GM23338 (cell line): Measurements from ENCODE around the gene LPGAT1. TPM values are rescaled to one million over a fixed set of nuclear protein-coding genes. Genes with fewer than 3 reads are reported as not detected.

Experiments
- ATAC-seq: fragments of 200-7000 bp; cut with Tn5 transposase; 3 replicates; pipeline ENCODE4 v1.9.1; 2020
- DNase-seq: peaks from one replicate; pipeline ENCODE4 v3.0.0-alpha.2; 2015; ENCODE audit warnings: low spot score
- H2AFZ ChIP-seq: fragments of 200-600 bp; sonication (generic); 2 replicates; pipeline ENCODE4 v1.8.0; 2016; ENCODE audit warnings: antibody characterized with exemption, mild to moderate bottlenecking, moderate library complexity
- H3F3A ChIP-seq: fragments of 200-600 bp; sonication (generic); replicated peaks from 2 replicates; pipeline ENCODE4 v1.8.0; 2017; ENCODE audit warnings: antibody characterized with exemption, mixed run types, low read depth
- H3K27ac ChIP-seq: fragments of 200-600 bp; sonication (generic); 2 replicates; pipeline ENCODE4 v1.6.1; 2016; ENCODE audit warnings: low read depth
- H3K27me3 ChIP-seq: fragments of 200-600 bp; sonication (generic); 2 replicates; pipeline ENCODE4 v1.8.0; 2016; ENCODE audit warnings: mild to moderate bottlenecking, mixed run types, moderate library complexity; ENCODE audit not compliant: insufficient read depth
- H3K36me3 ChIP-seq: fragments of 200-600 bp; sonication (generic); 2 replicates; pipeline ENCODE4 v1.8.0; 2016; ENCODE audit warnings: mild to moderate bottlenecking; ENCODE audit not compliant: insufficient read depth
- H3K4me1 ChIP-seq: fragments of 200-600 bp; sonication (generic); 2 replicates; pipeline ENCODE4 v1.8.0; 2016; ENCODE audit warnings: mild to moderate bottlenecking, moderate library complexity; ENCODE audit not compliant: insufficient read depth
- H3K4me2 ChIP-seq: fragments of 200-600 bp; sonication (generic); 2 replicates; pipeline ENCODE4 v1.7.1; 2017; ENCODE audit warnings: mixed run types
- H3K4me3 ChIP-seq: fragments of 200-600 bp; sonication (generic); 2 replicates; pipeline ENCODE4 v1.6.1; 2016; ENCODE audit warnings: mixed run types
- H3K79me2 ChIP-seq: fragments of 200-600 bp; sonication (generic); replicated peaks from 2 replicates; pipeline ENCODE4 v1.8.0; 2017; ENCODE audit warnings: mild to moderate bottlenecking; ENCODE audit not compliant: insufficient read depth
- H3K9me2 ChIP-seq: fragments of 200-600 bp; sonication (generic); 2 replicates; pipeline ENCODE4 v1.8.0; 2017; ENCODE audit not compliant: insufficient read depth
- H4K20me1 ChIP-seq: fragments of 200-600 bp; sonication (generic); replicated peaks from 2 replicates; pipeline ENCODE4 v1.8.0; 2017; ENCODE audit warnings: mild to moderate bottlenecking; ENCODE audit not compliant: insufficient read depth
- H3K27ac Mint-ChIP-seq: 2 replicates; pipeline ENCODE4 v1.8.0; 2020; ENCODE audit warnings: inconsistent platforms, mild to moderate bottlenecking, moderate library complexity, mixed read lengths
- H3K27me3 Mint-ChIP-seq: 3 replicates; pipeline ENCODE4 v1.8.0; 2022; ENCODE audit warnings: low read depth, mild to moderate bottlenecking, moderate library complexity, mixed read lengths, inconsistent platforms; ENCODE audit not compliant: insufficient read depth, poor library complexity
- H3K36me3 Mint-ChIP-seq: 3 replicates; pipeline ENCODE4 v1.8.0; 2021; ENCODE audit warnings: low read depth, mild to moderate bottlenecking, inconsistent platforms, moderate library complexity, mixed read lengths
- H3K4me1 Mint-ChIP-seq: 3 replicates; pipeline ENCODE4 v1.8.0; 2020; ENCODE audit warnings: mild to moderate bottlenecking, inconsistent platforms, mixed read lengths
- H3K4me3 Mint-ChIP-seq: 3 replicates; pipeline ENCODE4 v1.8.0; 2021; ENCODE audit warnings: moderate library complexity, mild to moderate bottlenecking, inconsistent platforms, mixed read lengths
- H3K9me3 Mint-ChIP-seq: 3 replicates; pipeline ENCODE4 v1.8.0; 2020; ENCODE audit warnings: moderate library complexity, mild to moderate bottlenecking, inconsistent platforms, mixed read lengths
- CREB1 ChIP-seq: fragments of 250-450 bp; sonication (Bioruptor Pico); IDR thresholded peaks from 2 replicates; pipeline ENCODE4 v1.5.0; 2020; ENCODE audit warnings: low read depth, mild to moderate bottlenecking, moderate library complexity
- CTCF ChIP-seq, 2 experiments: fragments of 200-600 bp in 1 of 2; sonication (generic) in 1 of 2; conservative IDR thresholded peaks; 2 replicates each; pipeline versions ENCODE4 v1.5.1 to v1.6.1; 2016 to 2017; ENCODE audit warnings: antibody characterized with exemption in 2 of 2, low read depth in 2 of 2, mild to moderate bottlenecking in 2 of 2, moderate library complexity in 1 of 2
- ETS1 ChIP-seq: IDR thresholded peaks from 2 replicates; pipeline ENCODE4 v1.6.1; 2016; ENCODE audit warnings: antibody characterized with exemption
- EZH2 ChIP-seq: fragments of 200-600 bp; sonication (generic); IDR thresholded peaks from one replicate; pipeline ENCODE4 v1.8.0; 2017; ENCODE audit warnings: antibody characterized with exemption, mild to moderate bottlenecking, low read depth; ENCODE audit not compliant: unreplicated experiment
- EZH2phosphoT487 ChIP-seq: fragments of 200-600 bp; sonication (generic); IDR thresholded peaks from one replicate; pipeline ENCODE4 v1.8.1; 2018; ENCODE audit warnings: antibody characterized with exemption; ENCODE audit not compliant: unreplicated experiment
- JUNB ChIP-seq: IDR thresholded peaks from one replicate; pipeline ENCODE4 v1.6.1; 2016; ENCODE audit warnings: antibody characterized with exemption; ENCODE audit not compliant: unreplicated experiment
- NANOG ChIP-seq: IDR thresholded peaks from 2 replicates; pipeline ENCODE4 v1.6.1; 2016; ENCODE audit warnings: antibody characterized with exemption, borderline replicate concordance
- POLR2AphosphoS5 ChIP-seq: IDR thresholded peaks from 2 replicates; pipeline ENCODE4 v1.6.1; 2016; ENCODE audit warnings: antibody characterized with exemption, low read depth
- REST ChIP-seq: IDR thresholded peaks from one replicate; pipeline ENCODE4 v1.6.1; 2018; ENCODE audit warnings: antibody characterized with exemption; ENCODE audit not compliant: unreplicated experiment
- STAT1 ChIP-seq: IDR thresholded peaks from one replicate; pipeline ENCODE4 v1.6.1; 2016; ENCODE audit warnings: antibody characterized with exemption; ENCODE audit not compliant: unreplicated experiment
- ZNF114 ChIP-seq: fragments of 250-450 bp; sonication (Bioruptor Pico); IDR thresholded peaks from 2 replicates; pipeline ENCODE4 v1.5.0; 2020; ENCODE audit warnings: mild to moderate bottlenecking, moderate library complexity
- ZNF331 ChIP-seq: fragments of 250-450 bp; sonication (Bioruptor Pico); IDR thresholded peaks from 2 replicates; pipeline ENCODE4 v1.5.0; 2020; ENCODE audit warnings: low read depth, mild to moderate bottlenecking, moderate library complexity
- ZNF462 ChIP-seq: fragments of 250-450 bp; sonication (Bioruptor Pico); IDR thresholded peaks from 2 replicates; pipeline ENCODE4 v1.5.0; 2020; ENCODE audit warnings: mild to moderate bottlenecking, moderate library complexity
- polyA plus RNA-seq: library from polyadenylated mRNA; unstranded; fragments of >200 nt; fragmentation: Nextera tagmentation; extraction: Ambion mirVana; gene quantifications from 2 replicates; pipeline ENCODE4 v1.2.1, GENCODE V29; 2016
- total RNA-seq: library from RNA; depleted of rRNA; stranded (reverse); fragments of >200 nt; shearing (Covaris generic); gene quantifications from 2 replicates; pipeline ENCODE4 v1.2.3, GENCODE V29; 2014

Gene LPGAT1
- total and polyA plus RNA-seq, 2 experiments from 2014 or later, result 3.3 to 16.4 TPM

GRCh38 chr1:211752951-211753486 is 77.5 kb downstream of the LPGAT1 start:
- no peaks in the 10 kb centered on the region for H3K27me3 Mint-ChIP-seq
- H3K9me3 Mint-ChIP-seq, result peaks cover 8% of the 10 kb centered on the region; the same call in 2 of the 3 replicates
- peak overlapping the region; percentile 17; the same call in 1 of the 2 replicates for H3K27ac Mint-ChIP-seq
- Histone ChIP-seq H2AFZ (no peak overlapping the region), H3K4me3 (no peak overlapping the region), H3K27ac (no peak overlapping the region), H3K27me3 (no peaks in the 10 kb centered on the region), H4K20me1 (no peaks in the 10 kb centered on the region), H3K4me1 (no peaks in the 10 kb centered on the region), H3K36me3 (no peaks in the 10 kb centered on the region), H3K79me2 (no peaks in the 10 kb centered on the region), H3K9me2 (no peaks in the 10 kb centered on the region), H3K4me2 (no peak overlapping the region), H3F3A (no peaks in the 10 kb centered on the region)
- ATAC-seq (peak; percentile 76), DNase-seq (peak; percentile 52)
- H3K4me3 Mint-ChIP-seq, result no peak overlapping the region
- TF ChIP-seq ETS1 (no peak), CREB1 (no peak), ZNF462 (CRISPR knock-in tag) (no peak), POLR2AphosphoS5 (no peak), EZH2phosphoT487 (no peak), STAT1 (no peak), NANOG (no peak), JUNB (no peak), ZNF331 (CRISPR knock-in tag) (no peak), CTCF (conservative IDR thresholded peaks at IDR 0.05; ENCODE audit: low read depth in 2 of 2) (no peak), ZNF114 (CRISPR knock-in tag) (no peak), REST (no peak), EZH2 (no peak)
- H3K4me1 Mint-ChIP-seq, result peaks cover 14% of the 10 kb centered on the region
- H3K36me3 Mint-ChIP-seq, result peaks cover 10% of the 10 kb centered on the region; the same call in 2 of the 3 replicates
